ENCODE results near the gene CARF.

The CARF gene

DNA sequence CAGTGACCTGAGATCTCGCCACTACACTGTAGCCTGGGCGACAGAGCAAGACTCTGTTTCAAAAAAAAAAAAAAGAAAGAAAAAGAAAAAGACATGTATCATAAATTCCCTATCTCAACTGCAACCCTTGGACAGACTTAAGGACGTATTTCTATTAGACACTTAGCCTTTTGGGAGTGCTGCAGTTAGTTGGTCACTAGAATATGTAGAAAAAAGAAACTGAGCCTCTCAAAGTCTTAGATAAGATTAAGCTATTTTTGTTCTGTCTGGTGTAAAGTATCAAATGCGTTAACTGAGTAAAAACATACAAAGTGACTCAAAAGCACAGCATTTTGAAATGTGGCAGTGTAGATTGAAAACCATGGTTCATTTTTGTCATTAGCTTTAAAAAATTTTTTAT, 109.9 kb downstream of the CARF start:
- no peak for DNase-seq (ENCODE audit: low read depth)

GRCh38 chr2:203022751-203023150, 110.7 kb downstream of the CARF start:
- no peak for DNase-seq (ENCODE audit: low read depth)

DNA sequence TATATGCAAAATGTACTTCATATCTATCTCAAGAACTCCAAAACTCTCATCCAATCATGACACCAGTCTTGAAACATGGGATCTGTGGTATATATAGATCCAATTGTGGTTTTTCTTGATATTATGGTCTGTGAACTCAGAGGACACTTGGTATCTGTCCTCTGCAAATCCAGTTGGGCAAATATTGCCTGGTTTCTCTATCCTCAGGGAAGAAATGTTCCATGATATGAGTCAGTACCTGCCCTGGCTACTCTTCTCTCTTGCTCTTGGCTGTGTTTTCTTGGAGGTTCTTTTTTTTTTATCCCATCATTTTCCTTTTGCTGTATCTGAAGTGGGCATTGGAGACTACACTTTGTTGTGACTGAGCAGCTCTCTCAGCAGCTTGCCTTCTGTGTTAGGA, 113.5 kb downstream of the CARF start:
- no peak for DNase-seq (ENCODE audit: low read depth)

GRCh38 chr2:203030545-203030944, 118.5 kb downstream of the CARF start:
- DNase-seq (ENCODE audit: low read depth) = no peak

DNA sequence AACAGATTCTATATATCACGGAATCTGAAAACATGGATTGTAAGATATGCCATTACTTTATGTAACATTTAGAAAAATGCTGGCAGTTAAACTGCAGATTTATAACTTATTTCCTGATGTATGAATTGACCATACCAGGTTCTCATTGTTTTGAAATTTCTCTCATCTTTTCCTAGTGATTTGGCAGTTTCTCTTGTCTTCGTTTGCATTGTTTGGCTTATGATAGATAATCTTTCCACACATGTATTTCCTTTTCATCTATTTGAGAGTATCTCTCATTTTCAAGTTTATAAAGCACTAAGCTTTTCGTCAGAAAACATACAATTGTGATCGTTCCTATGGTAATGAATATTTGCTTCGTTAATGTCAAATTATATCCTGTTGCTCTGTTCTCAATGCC, 118.9 kb downstream of the CARF start:
- no peak for DNase-seq (ENCODE audit: low read depth)

GRCh38 chr2:203033395-203033794, 121.3 kb downstream of the CARF start:
- DNase-seq (ENCODE audit: low read depth) = no peak

DNA sequence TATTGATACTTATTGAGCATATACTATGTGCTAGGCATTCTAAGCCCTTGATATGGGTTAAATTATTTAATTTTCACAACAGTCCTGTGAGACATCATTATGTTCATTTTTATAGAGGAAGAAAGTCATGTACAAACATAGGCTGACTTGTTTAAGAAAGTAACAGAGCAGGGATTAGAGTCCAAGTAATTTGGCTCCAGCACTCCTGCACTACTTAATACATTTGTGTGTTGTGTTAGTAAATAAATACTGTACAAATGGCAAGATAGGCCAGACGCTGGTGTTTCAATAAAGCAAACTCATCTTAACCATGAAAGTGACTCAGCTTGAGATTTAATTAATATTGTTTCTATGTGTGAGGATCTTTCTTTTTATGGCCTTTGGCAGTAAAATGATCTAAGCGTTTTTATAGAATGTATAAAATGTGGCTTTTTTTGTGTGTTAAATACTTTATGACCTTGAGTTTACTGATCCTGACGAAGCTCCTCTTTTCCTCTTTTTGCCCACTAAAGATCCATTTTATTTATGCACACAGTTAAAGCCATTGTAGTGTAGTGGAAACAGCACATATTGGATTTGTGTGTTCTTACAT, 123.9 kb downstream of the CARF start:
- DNase-seq (ENCODE audit: low read depth) = no peak
